H9 (cell line): ENCODE data around the gene CAMTA1. TPM values are rescaled to one million over a fixed set of nuclear protein-coding genes. Genes with fewer than 3 reads are reported as not detected.

Experiments
- DNase-seq: peaks from one replicate; pipeline ENCODE4 v3.0.0-alpha.2; 2017
- H2AFZ ChIP-seq: one replicate; pipeline ENCODE4 v1.6.1; 2013; ENCODE audit warnings: mild to moderate bottlenecking, low read length, control low read depth, moderate library complexity
- H2AK5ac ChIP-seq: 2 replicates; pipeline ENCODE4 v1.6.1; 2013; ENCODE audit warnings: low read length, control low read depth, mixed read lengths; ENCODE audit not compliant: insufficient read length
- H2BK120ac ChIP-seq: one replicate; pipeline ENCODE4 v1.6.1; 2013; ENCODE audit warnings: low read depth, mild to moderate bottlenecking, low read length, control low read depth, inconsistent platforms; ENCODE audit not compliant: poor library complexity, severe bottlenecking
- H2BK12ac ChIP-seq: 2 replicates; pipeline ENCODE4 v1.6.1; 2013; ENCODE audit warnings: low read length, control low read depth, mixed read lengths, low read depth; ENCODE audit not compliant: insufficient read length
- H2BK15ac ChIP-seq: 2 replicates; pipeline ENCODE4 v1.6.1; 2013; ENCODE audit warnings: low read depth, low read length, control low read depth
- H2BK20ac ChIP-seq: one replicate; pipeline ENCODE4 v1.6.1; 2013; ENCODE audit warnings: low read depth, mild to moderate bottlenecking, low read length, control low read depth, inconsistent platforms; ENCODE audit not compliant: poor library complexity, severe bottlenecking
- H2BK5ac ChIP-seq: 2 replicates; pipeline ENCODE4 v1.6.1; 2013; ENCODE audit warnings: low read length, control low read depth, mixed read lengths; ENCODE audit not compliant: insufficient read length
- H3K14ac ChIP-seq: 2 replicates; pipeline ENCODE4 v1.6.1; 2013; ENCODE audit warnings: low read length, control low read depth; ENCODE audit not compliant: insufficient read depth
- H3K18ac ChIP-seq: 2 replicates; pipeline ENCODE4 v1.6.1; 2013; ENCODE audit warnings: low read depth, mild to moderate bottlenecking, mixed read lengths, low read length, control low read depth; ENCODE audit not compliant: insufficient read length
- H3K23ac ChIP-seq: 2 replicates; pipeline ENCODE4 v1.6.1; 2013; ENCODE audit warnings: low read length, control low read depth, mixed read lengths, low read depth; ENCODE audit not compliant: insufficient read length
- H3K23me2 ChIP-seq: 2 replicates; pipeline ENCODE4 v1.6.1; 2013; ENCODE audit warnings: low read depth, mild to moderate bottlenecking, mixed read lengths, low read length, control low read depth; ENCODE audit not compliant: insufficient read length, poor library complexity, severe bottlenecking
- H3K27ac ChIP-seq: 2 replicates; pipeline ENCODE4 v1.5.1; 2013; ENCODE audit warnings: low read length, control low read depth, mixed read lengths, low read depth; ENCODE audit not compliant: insufficient read length
- H3K27me3 ChIP-seq: 2 replicates; pipeline ENCODE4 v1.6.1; 2013; ENCODE audit warnings: low read length, control low read depth, inconsistent platforms; ENCODE audit not compliant: insufficient read depth
- H3K4ac ChIP-seq: 2 replicates; pipeline ENCODE4 v1.6.1; 2013; ENCODE audit warnings: low read depth, mild to moderate bottlenecking, control low read depth, inconsistent platforms, low read length, moderate library complexity
- H3K4me1 ChIP-seq: 2 replicates; pipeline ENCODE4 v1.6.1; 2013; ENCODE audit warnings: low read length, control low read depth, inconsistent platforms; ENCODE audit not compliant: insufficient read depth
- H3K4me2 ChIP-seq: 2 replicates; pipeline ENCODE4 v1.6.1; 2013; ENCODE audit warnings: low read length, control low read depth, mixed read lengths; ENCODE audit not compliant: insufficient read length, insufficient read depth
- H3K56ac ChIP-seq: 2 replicates; pipeline ENCODE4 v1.6.1; 2013; ENCODE audit warnings: low read depth, mild to moderate bottlenecking, mixed read lengths, low read length, control low read depth; ENCODE audit not compliant: insufficient read length
- H3K79me1 ChIP-seq: 2 replicates; pipeline ENCODE4 v1.6.1; 2013; ENCODE audit warnings: low read depth, mild to moderate bottlenecking, moderate library complexity, low read length, control low read depth, inconsistent platforms; ENCODE audit not compliant: insufficient read depth, poor library complexity, severe bottlenecking
- H3K79me2 ChIP-seq: 2 replicates; pipeline ENCODE4 v1.6.1; 2013; ENCODE audit warnings: low read length, control low read depth, inconsistent platforms; ENCODE audit not compliant: insufficient read depth
- H3K9ac ChIP-seq: 2 replicates; pipeline ENCODE4 v1.6.1; 2013; ENCODE audit warnings: low read length, control low read depth, mixed read lengths; ENCODE audit not compliant: insufficient read length; ENCODE audit errors: extremely low read depth
- H3K9me3 ChIP-seq: one replicate; pipeline ENCODE4 v1.6.1; 2013; ENCODE audit warnings: low read depth, low read length, inconsistent platforms; ENCODE audit not compliant: control insufficient read depth
- H3T11ph ChIP-seq: one replicate; pipeline ENCODE4 v1.6.1; 2013; ENCODE audit warnings: mild to moderate bottlenecking, low read length, control low read depth, inconsistent platforms
- H4K20me1 ChIP-seq: one replicate; pipeline ENCODE4 v1.6.1; 2013; ENCODE audit not compliant: control insufficient read depth, insufficient read length, insufficient read depth
- H4K5ac ChIP-seq: 2 replicates; pipeline ENCODE4 v1.6.1; 2013; ENCODE audit warnings: low read depth, mild to moderate bottlenecking, mixed read lengths, low read length, control low read depth; ENCODE audit not compliant: insufficient read length
- H4K8ac ChIP-seq: replicated peaks from 2 replicates; pipeline ENCODE4 v1.6.1; 2013; ENCODE audit warnings: low read length, control low read depth, mixed read lengths, low read depth; ENCODE audit not compliant: insufficient read length
- H4K91ac ChIP-seq: 2 replicates; pipeline ENCODE4 v1.6.1; 2013; ENCODE audit warnings: low read depth, mild to moderate bottlenecking, moderate library complexity, mixed read lengths, low read length, control low read depth; ENCODE audit not compliant: insufficient read length
- H3K27ac Mint-ChIP-seq, 3 experiments: 2 replicates in 2 of 3; 3 replicates in 1 of 3; pipeline ENCODE4 v1.8.0; 2020 to 2021; ENCODE audit warnings: mixed read lengths in 3 of 3, mild to moderate bottlenecking in 1 of 3, moderate library complexity in 1 of 3
- H3K27me3 Mint-ChIP-seq: 2 replicates; pipeline ENCODE4 v1.8.0; 2021; ENCODE audit warnings: low read depth, mild to moderate bottlenecking, moderate library complexity, mixed read lengths
- H3K36me3 Mint-ChIP-seq, 3 experiments: 2 replicates in 2 of 3; 3 replicates in 1 of 3; pipeline ENCODE4 v1.8.0; 2020 to 2021; ENCODE audit warnings: low read depth in 3 of 3, mixed read lengths in 3 of 3; ENCODE audit not compliant: insufficient read depth in 1 of 3
- H3K4me1 Mint-ChIP-seq, 2 experiments: 2 replicates each; pipeline ENCODE4 v1.8.0; 2020; ENCODE audit warnings: mixed read lengths in 2 of 2
- H3K4me3 Mint-ChIP-seq, 2 experiments: 2 replicates in 1 of 2; 3 replicates in 1 of 2; pipeline ENCODE4 v1.8.0; 2020 to 2021; ENCODE audit warnings: mild to moderate bottlenecking in 2 of 2, mixed read lengths in 2 of 2, moderate library complexity in 1 of 2
- H3K9me3 Mint-ChIP-seq, 2 experiments: 2 replicates in 1 of 2; 3 replicates in 1 of 2; pipeline ENCODE4 v1.8.0; 2020; ENCODE audit warnings: mild to moderate bottlenecking in 2 of 2, mixed read lengths in 2 of 2, moderate library complexity in 1 of 2
- WGBS: extraction: QIAGEN DNeasy Blood & Tissue Kit; methylation state at CpG from one replicate; pipeline ENCODE4 v1.1.7; 2013; ENCODE audit warnings: missing lambda C conversion rate, low lambda C conversion rate, mixed read lengths; ENCODE audit not compliant: insufficient read length; ENCODE audit errors: extremely low coverage; 5-methylcytosine and 5-hydroxymethylcytosine counted together
- total RNA-seq: library from RNA; stranded (reverse); gene quantifications from 2 replicates; pipeline ENCODE4 v1.2.1, GENCODE V29; 2021
- TF ChIP-seq, protein P1 (sequence below): fragments of 200-600 bp; sonication (generic); conservative IDR thresholded peaks from 3 replicates; pipeline ENCODE4 v1.8.0; 2021; ENCODE audit warnings: antibody characterized with exemption, mild to moderate bottlenecking

CAMTA1 gene
- total RNA-seq, 1 experiment from 2014 or later: 115 TPM

DNA sequence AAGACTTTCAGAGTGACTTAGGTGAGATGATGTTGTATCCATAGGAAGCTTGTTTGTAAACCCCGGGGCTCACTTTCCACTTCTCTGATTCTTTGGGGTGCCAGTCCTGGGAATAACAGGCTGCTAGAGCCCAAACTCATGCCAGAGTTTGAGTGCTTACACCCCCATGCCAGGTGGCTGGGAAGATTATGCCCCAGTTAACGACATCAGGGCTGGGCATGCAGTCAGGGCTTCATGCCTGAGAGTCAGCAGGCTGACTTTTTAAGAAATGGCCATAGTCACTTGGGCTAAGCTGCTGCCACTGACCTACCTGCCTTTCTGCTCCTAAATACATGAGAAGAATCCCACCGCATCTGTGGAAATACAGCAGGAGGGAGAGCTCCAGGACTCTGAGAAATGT lies 560.3 kb downstream of the CAMTA1 start:
- Histone ChIP-seq H4K5ac (no peak overlapping the region), H4K8ac (no peak overlapping the region), H4K20me1 (no peaks in the 10 kb centered on the region), H3K23me2 (no peaks in the 10 kb centered on the region), H3K9ac (no peak overlapping the region), H3K18ac (no peak overlapping the region), H2AK5ac (no peak overlapping the region), H3T11ph (no peak overlapping the region), H3K9me3 (no peaks in the 10 kb centered on the region), H3K4me2 (no peak overlapping the region), H3K4me1 (no peaks in the 10 kb centered on the region), H3K14ac (no peak overlapping the region), H2BK20ac (no peak overlapping the region), H3K56ac (no peak overlapping the region), H2BK5ac (no peak overlapping the region), H3K79me1 (no peaks in the 10 kb centered on the region), H3K27me3 (no peaks in the 10 kb centered on the region), H3K4ac (no peak overlapping the region), H2BK15ac (no peak overlapping the region), H3K79me2 (no peaks in the 10 kb centered on the region), H4K91ac (no peak overlapping the region), H2AFZ (no peak overlapping the region), H3K23ac (no peak overlapping the region), H3K27ac (no peak overlapping the region), H2BK12ac (no peak overlapping the region), H2BK120ac (no peak overlapping the region)
- Mint-ChIP-seq H3K9me3 (no peaks in the 10 kb centered on the region), H3K27me3 (no peaks in the 10 kb centered on the region), H3K4me3 (no peak overlapping the region), H3K27ac (no peak overlapping the region; a peak in 1 of 7 replicates), H3K4me1 (peaks cover 4 to 5% of the 10 kb centered on the region in 2 experiments), H3K36me3 (no peaks in the 10 kb centered on the region; a peak in 1 of 7 replicates)
- WGBS: no CpG with 5 or more reads among the region's 3 CpGs
- DNase-seq: no peak
- TF ChIP-seq, protein P1, sequence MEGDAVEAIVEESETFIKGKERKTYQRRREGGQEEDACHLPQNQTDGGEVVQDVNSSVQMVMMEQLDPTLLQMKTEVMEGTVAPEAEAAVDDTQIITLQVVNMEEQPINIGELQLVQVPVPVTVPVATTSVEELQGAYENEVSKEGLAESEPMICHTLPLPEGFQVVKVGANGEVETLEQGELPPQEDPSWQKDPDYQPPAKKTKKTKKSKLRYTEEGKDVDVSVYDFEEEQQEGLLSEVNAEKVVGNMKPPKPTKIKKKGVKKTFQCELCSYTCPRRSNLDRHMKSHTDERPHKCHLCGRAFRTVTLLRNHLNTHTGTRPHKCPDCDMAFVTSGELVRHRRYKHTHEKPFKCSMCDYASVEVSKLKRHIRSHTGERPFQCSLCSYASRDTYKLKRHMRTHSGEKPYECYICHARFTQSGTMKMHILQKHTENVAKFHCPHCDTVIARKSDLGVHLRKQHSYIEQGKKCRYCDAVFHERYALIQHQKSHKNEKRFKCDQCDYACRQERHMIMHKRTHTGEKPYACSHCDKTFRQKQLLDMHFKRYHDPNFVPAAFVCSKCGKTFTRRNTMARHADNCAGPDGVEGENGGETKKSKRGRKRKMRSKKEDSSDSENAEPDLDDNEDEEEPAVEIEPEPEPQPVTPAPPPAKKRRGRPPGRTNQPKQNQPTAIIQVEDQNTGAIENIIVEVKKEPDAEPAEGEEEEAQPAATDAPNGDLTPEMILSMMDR: no peak
